DMS53 treated with DMSO at 0.1 percent for 48 hours (cell line): Measurements from ENCODE around the gene KIF4A.

Experiments used
- DNase-seq: peaks from one replicate; lab custom pipeline; 2025; ENCODE audit not compliant: unreplicated experiment; lab: John Stamatoyannopoulos, UW

KIF4A gene

GRCh38 chrX:70436343-70436742 lies 146.4 kb downstream of the KIF4A start:
- DNase-seq: no peak

- no peak for DNase-seq
These were observed 147.1 kb downstream of the KIF4A start for GRCh38 chrX:70437011-70437410.

- no peak for DNase-seq
These were observed 148.2 kb downstream of the KIF4A start for GRCh38 chrX:70437921-70438665.

GRCh38 chrX:70439016-70439415 lies 149.1 kb downstream of the KIF4A start:
- DNase-seq: no peak

- no peak for DNase-seq
These were observed 152.3 kb downstream of the KIF4A start for GRCh38 chrX:70442224-70442623.

GRCh38 chrX:70444326-70444945 lies 154.5 kb downstream of the KIF4A start, which contains the start of gene DLG3:
TSS of gene DLG3 (plus strand) at chrX:70444835. CDS start at chrX:70445202, 367 bp downstream.
- peak; percentile 41 for DNase-seq

GRCh38 chrX:70444946-70445656 lies 155.2 kb downstream of the KIF4A start:
- no peak for DNase-seq

- DNase-seq: no peak
These were observed 156.0 kb downstream of the KIF4A start for GRCh38 chrX:70445951-70446350.

- DNase-seq: no peak
These were observed 156.8 kb downstream of the KIF4A start for GRCh38 chrX:70446380-70447350.

- no peak for DNase-seq
These were observed 159.6 kb downstream of the KIF4A start for GRCh38 chrX:70449457-70449966.

GRCh38 chrX:70452143-70452733 lies 162.3 kb downstream of the KIF4A start:
- DNase-seq: peak; percentile 53

- DNase-seq: no peak
These were observed 163.2 kb downstream of the KIF4A start for GRCh38 chrX:70453024-70453618.

- DNase-seq: peak; percentile 92
These were observed 164.8 kb downstream of the KIF4A start for GRCh38 chrX:70454441-70455365.

GRCh38 chrX:70455366-70456202 lies 165.7 kb downstream of the KIF4A start:
- peak; percentile 48 for DNase-seq

- no peak for DNase-seq
These were observed 166.4 kb downstream of the KIF4A start for GRCh38 chrX:70456256-70456655.

- DNase-seq: no peak
These were observed 171.1 kb downstream of the KIF4A start for GRCh38 chrX:70461026-70461425.

- DNase-seq: no peak
These were observed 174.1 kb downstream of the KIF4A start for GRCh38 chrX:70464051-70464450.

- no peak for DNase-seq
These were observed 177.1 kb downstream of the KIF4A start for GRCh38 chrX:70466968-70467367.
